ENCODE data around the gene METTL2B. TPM values are rescaled to one million over a fixed set of nuclear protein-coding genes. Genes with fewer than 3 reads are reported as not detected.
"Not testable (repeated sequence)": the region's sequence is repeated elsewhere in the genome, so short reads cannot be mapped to it uniquely, and the experiment has no call there.

METTL2B gene
- total RNA-seq, 6 experiments from 2014 or later, result 25.5 to 33.6 (median 31.7) TPM

- not testable (repeated sequence) for H3K9me3 Mint-ChIP-seq; H3K27me3 Mint-ChIP-seq (ENCODE audit: insufficient read depth); DNase-seq
- H3K27ac Mint-ChIP-seq, result peak overlapping the region; percentile 80
- peaks cover 26% of the 10 kb centered on the region for H3K4me1 Mint-ChIP-seq (ENCODE audit: low read depth)
- peaks cover 25% of the 10 kb centered on the region for H3K36me3 Mint-ChIP-seq (ENCODE audit: low read depth)
- H3K4me3 Mint-ChIP-seq, result peak overlapping the region; percentile 90
These were observed 53.7 kb downstream of the METTL2B start for GRCh38 chr7:128530121-128530854.

GRCh38 chr7:128530855-128531104, 54.2 kb downstream of the METTL2B start:
- TF ChIP-seq CTCF (IDR thresholded peaks at IDR 0.05), result no peak
- Mint-ChIP-seq H3K27ac (no peak overlapping the region), H3K27me3 (ENCODE audit: insufficient read depth) (no peaks in the 10 kb centered on the region; the same call in 1 of the 2 replicates), H3K36me3 (ENCODE audit: low read depth) (peaks cover 29% of the 10 kb centered on the region), H3K4me3 (no peak overlapping the region), H3K9me3 (no peaks in the 10 kb centered on the region), H3K4me1 (ENCODE audit: low read depth) (peaks cover 26% of the 10 kb centered on the region)
- no peak for DNase-seq

GRCh38 chr7:128531105-128531954, 54.8 kb downstream of the METTL2B start:
- Mint-ChIP-seq H3K4me3 (peak overlapping the region; percentile 17; the same call in 1 of the 2 replicates), H3K4me1 (ENCODE audit: low read depth) (peaks cover 26% of the 10 kb centered on the region), H3K36me3 (ENCODE audit: low read depth) (peaks cover 30% of the 10 kb centered on the region)
- DNase-seq, result peak; percentile 51
- not testable (repeated sequence) for H3K27me3 Mint-ChIP-seq (ENCODE audit: insufficient read depth); H3K9me3 Mint-ChIP-seq; H3K27ac Mint-ChIP-seq

- H3K9me3 Mint-ChIP-seq; H3K27me3 Mint-ChIP-seq (ENCODE audit: insufficient read depth); DNase-seq: not testable (repeated sequence)
- peak overlapping the region; percentile 92 for H3K27ac Mint-ChIP-seq
- peak overlapping the region; percentile 97 for H3K4me3 Mint-ChIP-seq
- H3K36me3 Mint-ChIP-seq (ENCODE audit: low read depth), result peaks cover 30% of the 10 kb centered on the region
- peaks cover 26% of the 10 kb centered on the region for H3K4me1 Mint-ChIP-seq (ENCODE audit: low read depth)
These were observed 55.5 kb downstream of the METTL2B start for GRCh38 chr7:128531955-128532478.

GRCh38 chr7:128532956-128533355, 56.4 kb downstream of the METTL2B start:
- peaks cover 33% of the 10 kb centered on the region for H3K36me3 Mint-ChIP-seq (ENCODE audit: low read depth)
- H3K27me3 Mint-ChIP-seq (ENCODE audit: insufficient read depth); DNase-seq; H3K9me3 Mint-ChIP-seq: not testable (repeated sequence)
- H3K4me3 Mint-ChIP-seq, result peak overlapping the region; percentile 97
- peaks cover 26% of the 10 kb centered on the region for H3K4me1 Mint-ChIP-seq (ENCODE audit: low read depth)
- peak overlapping the region; percentile 92 for H3K27ac Mint-ChIP-seq

GRCh38 chr7:128537410-128537809, 60.9 kb downstream of the METTL2B start:
- peak; percentile 35 for DNase-seq
- TF ChIP-seq CTCF (IDR thresholded peaks at IDR 0.05), result peak; percentile 71
- not testable (repeated sequence) for H3K27me3 Mint-ChIP-seq (ENCODE audit: insufficient read depth); H3K9me3 Mint-ChIP-seq; H3K4me3 Mint-ChIP-seq
- H3K4me1 Mint-ChIP-seq (ENCODE audit: low read depth), result peaks cover 19% of the 10 kb centered on the region
- H3K27ac Mint-ChIP-seq, result peak overlapping the region; percentile 36
- peaks cover 32% of the 10 kb centered on the region for H3K36me3 Mint-ChIP-seq (ENCODE audit: low read depth)

GRCh38 chr7:128542530-128542929, 66.0 kb downstream of the METTL2B start:
- H3K4me3 Mint-ChIP-seq; DNase-seq; H3K4me1 Mint-ChIP-seq (ENCODE audit: low read depth); H3K27ac Mint-ChIP-seq; H3K27me3 Mint-ChIP-seq (ENCODE audit: insufficient read depth); H3K9me3 Mint-ChIP-seq: not testable (repeated sequence)
- H3K36me3 Mint-ChIP-seq (ENCODE audit: low read depth), result peaks cover 19% of the 10 kb centered on the region; the same call in 1 of the 2 replicates

- DNase-seq; H3K9me3 Mint-ChIP-seq; H3K4me3 Mint-ChIP-seq; H3K27ac Mint-ChIP-seq; H3K4me1 Mint-ChIP-seq (ENCODE audit: low read depth); H3K27me3 Mint-ChIP-seq (ENCODE audit: insufficient read depth): not testable (repeated sequence)
- H3K36me3 Mint-ChIP-seq (ENCODE audit: low read depth), result peaks cover 15% of the 10 kb centered on the region; the same call in 1 of the 2 replicates
These were observed 66.8 kb downstream of the METTL2B start for GRCh38 chr7:128543300-128543699.

GRCh38 chr7:128546319-128546851, 69.8 kb downstream of the METTL2B start:
- not testable (repeated sequence) for H3K27ac Mint-ChIP-seq; H3K4me1 Mint-ChIP-seq (ENCODE audit: low read depth)

More at GRCh38 chr7:128546319-128546851, 69.8 kb downstream of the METTL2B start:
- peaks cover 15% of the 10 kb centered on the region; the same call in 1 of the 2 replicates for H3K36me3 Mint-ChIP-seq (ENCODE audit: low read depth)
- H3K27me3 Mint-ChIP-seq (ENCODE audit: insufficient read depth); DNase-seq; H3K4me3 Mint-ChIP-seq; H3K9me3 Mint-ChIP-seq: not testable (repeated sequence)
